Measurements from ENCODE around the gene FOXI1.

FOXI1 gene

GRCh38 chr5:170105642-170106611, at the start of gene FOXI1:
Gene FOXI1 (plus strand): TSS chr5:170105897. CDS start chr5:170105958, 61 bp downstream.
- no peak for DNase-seq (ENCODE audit: low read depth in 2 of 2)

DNA sequence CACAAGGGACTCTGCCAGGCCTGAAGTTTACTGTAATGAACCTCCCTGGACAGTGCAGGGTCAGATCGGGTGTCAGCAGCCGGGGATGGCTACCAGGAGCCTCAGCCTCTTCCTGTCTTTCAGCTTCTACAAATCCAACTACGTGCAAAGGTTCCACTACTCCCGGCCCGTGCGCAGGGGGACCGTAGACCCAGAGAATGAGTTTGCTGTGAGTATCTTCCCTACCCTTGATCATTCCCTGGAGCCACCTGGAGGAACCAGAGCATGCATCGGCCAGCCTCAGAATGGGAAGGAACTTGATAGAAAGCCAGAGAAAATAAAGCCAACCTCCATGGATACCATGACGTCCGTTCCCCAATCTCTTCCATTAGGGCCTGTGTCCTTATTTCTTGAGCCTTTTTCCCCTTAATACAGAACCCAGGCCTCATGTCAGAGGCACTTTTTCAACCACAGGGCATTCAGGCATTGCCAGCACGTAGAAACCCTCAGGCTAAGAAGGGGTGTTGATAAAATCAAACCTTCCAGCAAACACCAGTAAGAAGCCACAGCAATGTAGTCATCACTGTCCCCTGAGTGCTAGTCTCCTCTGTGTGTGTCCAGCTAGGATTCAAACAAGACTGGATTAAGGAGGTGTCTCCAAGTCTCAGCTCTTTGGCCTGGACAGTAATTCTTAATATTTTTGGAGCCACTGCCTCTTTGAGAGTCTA, 49.0 kb upstream of the FOXI1 start:
- DNase-seq (ENCODE audit: low read depth in 2 of 2): no peak

DNA sequence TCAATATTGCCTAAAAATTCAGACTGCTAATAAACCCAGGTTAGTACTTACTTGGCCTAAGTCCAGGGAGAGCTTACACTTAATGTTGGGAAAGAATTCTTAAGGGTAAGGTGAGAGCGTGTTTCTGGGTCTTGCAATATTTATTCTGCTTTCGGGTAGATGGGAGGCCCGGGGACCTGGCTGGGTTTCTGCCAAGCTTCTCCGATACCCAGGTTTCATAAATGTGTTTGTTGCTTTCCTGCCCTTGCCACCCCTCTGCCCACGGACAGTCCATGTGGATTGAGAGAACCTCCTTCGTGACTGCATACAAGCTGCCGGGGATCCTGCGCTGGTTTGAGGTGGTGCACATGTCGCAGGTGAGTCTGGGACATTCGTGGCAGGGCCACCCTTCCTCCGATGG, 48.4 kb upstream of the FOXI1 start:
- DNase-seq (ENCODE audit: low read depth in 2 of 2): no peak

DNA sequence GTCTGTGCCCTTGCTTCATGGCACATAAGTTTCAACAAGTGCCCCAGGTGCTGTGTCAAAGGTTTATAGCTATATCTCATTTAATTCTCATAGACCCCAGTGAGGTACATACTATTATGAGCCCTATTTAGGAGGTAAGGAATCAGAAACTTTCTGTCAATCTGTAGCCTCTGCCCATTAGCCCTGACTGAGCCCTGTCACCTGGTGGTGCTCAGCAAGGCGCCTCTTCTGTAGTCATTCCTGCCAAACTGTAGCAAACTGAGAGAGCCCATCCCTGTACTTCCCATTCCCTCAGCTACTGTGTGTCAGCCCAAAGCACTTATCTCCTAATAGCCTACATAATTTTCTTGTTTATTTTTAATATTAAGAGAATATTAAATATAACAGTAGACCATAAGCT, 46.5 kb upstream of the FOXI1 start:
- DNase-seq (ENCODE audit: low read depth in 2 of 2): no peak

- no peak for DNase-seq (ENCODE audit: low read depth in 2 of 2)
Observed at GRCh38 chr5:170067152-170067551, 38.5 kb upstream of the FOXI1 start.

- no peak for DNase-seq (ENCODE audit: low read depth in 2 of 2)
Observed at GRCh38 chr5:170067574-170068170, 38.0 kb upstream of the FOXI1 start.

DNA sequence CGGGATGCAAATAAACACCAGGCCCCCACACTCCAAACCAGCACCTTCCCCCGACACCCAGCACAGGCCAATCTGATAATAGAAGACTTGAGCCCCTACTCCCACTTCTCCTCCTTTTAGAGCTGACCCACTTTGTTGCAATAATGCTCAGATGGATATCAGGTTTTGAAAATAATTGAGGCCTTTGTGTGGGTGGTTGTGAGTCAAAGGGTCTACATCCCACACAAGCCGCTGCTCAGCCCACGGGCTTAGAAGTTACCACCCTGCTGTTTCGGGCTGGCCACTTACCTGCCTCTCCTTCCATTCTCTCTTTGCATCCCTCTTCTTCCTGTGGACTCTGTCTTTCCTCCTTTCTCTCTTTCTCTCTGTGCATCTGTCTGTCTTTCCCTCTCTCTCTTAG, 36.2 kb upstream of the FOXI1 start:
- DNase-seq (ENCODE audit: low read depth in 2 of 2): no peak

GRCh38 chr5:170070556-170071412, 34.9 kb upstream of the FOXI1 start:
- no peak for DNase-seq (ENCODE audit: low read depth in 2 of 2)

GRCh38 chr5:170071748-170072147, 33.9 kb upstream of the FOXI1 start:
- DNase-seq (ENCODE audit: low read depth in 2 of 2): no peak

GRCh38 chr5:170075696-170076095, 30.0 kb upstream of the FOXI1 start:
- DNase-seq (ENCODE audit: low read depth in 2 of 2): no peak

DNA sequence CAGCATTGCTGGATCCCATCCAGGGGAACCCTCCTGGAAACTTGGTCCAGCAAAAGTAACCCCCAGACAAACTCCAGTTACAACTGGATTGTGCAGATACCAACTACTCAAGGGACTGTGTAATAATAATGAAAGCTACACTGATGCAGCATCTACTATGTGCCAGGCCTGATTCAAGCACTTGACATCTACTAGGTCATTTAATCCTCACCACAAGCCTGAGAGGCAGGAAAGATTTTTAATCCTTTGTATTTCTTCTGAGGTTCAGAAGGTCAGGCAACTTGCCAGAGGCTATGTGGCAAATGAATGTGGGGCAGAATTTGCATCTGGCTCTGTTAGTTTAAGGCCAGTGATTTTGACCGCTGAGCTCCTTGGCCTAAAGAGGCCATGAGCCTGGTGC, 29.5 kb upstream of the FOXI1 start:
- DNase-seq (ENCODE audit: low read depth in 2 of 2): no peak

DNA sequence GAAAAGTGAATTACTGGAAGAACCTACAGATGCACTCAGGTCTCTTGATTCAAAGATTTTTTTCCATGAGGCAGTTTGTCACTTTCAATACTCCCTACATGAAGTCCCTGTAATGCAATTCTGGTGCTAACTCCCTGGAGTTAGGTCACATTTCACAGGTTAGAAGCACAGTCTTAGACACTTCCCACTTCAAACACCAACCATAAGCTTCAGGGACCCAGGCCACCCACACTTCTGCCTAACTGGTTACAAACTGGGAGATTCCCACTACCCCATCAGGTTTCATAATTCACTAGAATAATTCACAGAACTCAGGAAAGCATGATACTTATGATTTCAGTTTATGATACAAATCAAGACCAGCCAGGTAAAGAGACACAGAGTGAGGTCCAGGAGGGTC, 29.0 kb upstream of the FOXI1 start:
- no peak for DNase-seq (ENCODE audit: low read depth in 2 of 2)

GRCh38 chr5:170077526-170077925, 28.2 kb upstream of the FOXI1 start:
- no peak for DNase-seq (ENCODE audit: low read depth in 2 of 2)

- DNase-seq (ENCODE audit: low read depth in 2 of 2): no peak
Observed at GRCh38 chr5:170078458-170078857, 27.2 kb upstream of the FOXI1 start.

- no peak for DNase-seq (ENCODE audit: low read depth in 2 of 2)
Observed at GRCh38 chr5:170078931-170079330, 26.8 kb upstream of the FOXI1 start.

DNA sequence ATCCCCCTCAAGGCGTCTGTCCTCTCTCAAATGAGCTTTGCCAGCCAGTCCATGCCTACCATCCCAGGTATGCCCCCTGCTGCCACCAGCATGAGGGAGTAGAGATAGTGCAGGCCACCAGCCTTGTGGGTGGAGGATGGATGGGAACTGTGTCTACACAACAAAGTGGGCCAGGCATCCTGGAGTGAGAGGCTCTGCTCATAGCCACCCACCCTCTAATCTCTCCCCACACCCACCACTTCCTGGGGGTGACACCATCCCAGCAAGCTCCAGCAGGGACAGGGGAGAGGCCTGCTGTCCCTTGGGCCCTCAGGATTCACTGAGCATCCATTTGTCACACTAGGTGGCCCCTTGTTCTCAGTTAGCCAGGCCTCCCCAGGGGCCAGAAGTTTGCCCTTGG, 25.5 kb upstream of the FOXI1 start:
- DNase-seq (ENCODE audit: low read depth in 2 of 2): no peak

GRCh38 chr5:170080786-170081445, 24.8 kb upstream of the FOXI1 start:
- DNase-seq (ENCODE audit: low read depth in 2 of 2): no peak

DNA sequence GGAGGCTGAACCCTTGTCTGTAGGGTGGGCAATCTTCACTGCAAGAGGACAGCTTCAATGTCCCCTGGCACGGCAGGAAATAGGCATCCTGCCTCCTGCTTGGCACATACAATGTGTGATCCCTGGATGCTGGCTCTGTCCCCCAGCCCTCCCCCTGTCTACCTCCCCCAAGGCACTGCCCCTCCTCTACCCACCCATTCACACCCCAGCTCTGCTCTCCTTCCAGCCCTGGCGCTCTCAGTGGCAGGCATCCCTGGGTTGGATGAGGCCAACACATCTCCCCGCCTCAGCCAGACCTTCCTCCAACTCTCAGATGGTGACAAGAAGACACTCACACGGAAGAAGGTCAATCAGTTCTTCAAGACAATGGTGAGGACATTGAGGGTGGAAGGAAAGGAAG, 24.1 kb upstream of the FOXI1 start:
- no peak for DNase-seq (ENCODE audit: low read depth in 2 of 2)

GRCh38 chr5:170082701-170083100, 23.0 kb upstream of the FOXI1 start:
- no peak for DNase-seq (ENCODE audit: low read depth in 2 of 2)

- DNase-seq (ENCODE audit: low read depth in 2 of 2): no peak
Observed at GRCh38 chr5:170087168-170087817, 18.4 kb upstream of the FOXI1 start.
